ENCODE results near the gene MYL5. TPM values are rescaled to one million over a fixed set of nuclear protein-coding genes. Genes with fewer than 3 reads are reported as not detected.

The MYL5 gene
- total RNA-seq, 1 experiment from 2014 or later = 18.0 TPM

DNA sequence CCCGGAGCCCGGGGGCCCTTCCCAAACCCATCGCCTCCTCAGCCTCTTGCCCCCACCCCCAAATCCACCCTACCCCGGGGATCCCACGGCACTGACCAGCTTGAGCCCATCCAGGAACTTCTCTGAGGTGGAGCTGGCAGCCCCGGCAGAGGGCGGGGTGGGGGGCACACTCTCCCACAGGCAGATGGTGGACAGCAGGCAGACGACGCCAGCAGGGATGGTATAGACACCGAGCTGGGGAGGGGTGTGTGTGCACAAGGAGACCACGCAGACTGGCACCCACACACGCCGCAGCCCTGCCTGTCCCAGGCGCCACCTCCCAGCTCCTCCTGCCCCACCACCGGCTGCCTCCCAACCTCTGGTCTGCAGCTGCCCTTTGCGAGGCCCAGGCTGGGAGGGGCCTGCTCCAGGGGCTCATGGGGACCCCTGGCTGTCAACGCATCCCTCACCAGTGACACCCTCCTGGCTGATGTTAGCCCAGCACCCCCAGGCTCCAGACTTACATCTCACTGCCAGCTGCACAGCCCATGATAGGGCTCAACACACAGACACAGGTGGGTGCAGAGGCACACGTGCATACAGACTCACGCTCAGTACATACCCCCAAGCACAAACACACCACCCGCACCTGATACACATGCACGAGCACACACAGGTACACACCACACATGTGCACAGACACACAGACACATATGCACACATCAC lies 10.4 kb downstream of the MYL5 start:
- no CpG with 5 or more reads among the region's 21 CpGs for WGBS (ENCODE audit: extremely low coverage, insufficient read length, low lambda C conversion rate)
- H3K9me3 Mint-ChIP-seq = no peaks in the 10 kb centered on the region; a peak in 1 of 5 replicates
- H3K4ac ChIP-seq (ENCODE audit: low read depth, low read length) = no peak overlapping the region
- no peaks in the 10 kb centered on the region for H4K20me1 ChIP-seq (ENCODE audit: control insufficient read depth, insufficient read depth, insufficient read length)
- H3K27ac Mint-ChIP-seq = no peak overlapping the region; a peak in 1 of 7 replicates
- DNase-seq = peak; percentile 33
- no peaks in the 10 kb centered on the region for H3K27me3 ChIP-seq (ENCODE audit: insufficient read depth, low read length)
- H2AK5ac ChIP-seq (ENCODE audit: insufficient read length, low read length) = no peak overlapping the region
- H3K18ac ChIP-seq (ENCODE audit: insufficient read length, low read depth, low read length) = no peak overlapping the region
- H3K36me3 Mint-ChIP-seq (ENCODE audit: insufficient read depth in 1 of 3, low read depth in 3 of 3) = peaks cover 0 to 3% (median 0%) of the 10 kb centered on the region in 3 experiments; a peak in 2 of 7 replicates
- H3K4me3 Mint-ChIP-seq = no peak overlapping the region; a peak in 1 of 5 replicates
- no peak overlapping the region for H4K91ac ChIP-seq (ENCODE audit: insufficient read length, low read depth, low read length)
- no peaks in the 10 kb centered on the region for H3K79me1 ChIP-seq (ENCODE audit: insufficient read depth, low read depth, low read length, poor library complexity, severe bottlenecking)
- H3K23me2 ChIP-seq (ENCODE audit: insufficient read length, low read depth, low read length, poor library complexity, severe bottlenecking) = peaks cover 5% of the 10 kb centered on the region
- no peak overlapping the region for H2BK15ac ChIP-seq (ENCODE audit: low read depth, low read length)
- no peak overlapping the region for H2AFZ ChIP-seq (ENCODE audit: low read length)
- H2BK20ac ChIP-seq (ENCODE audit: low read depth, low read length, poor library complexity, severe bottlenecking) = no peak overlapping the region
- no peak overlapping the region for H4K8ac ChIP-seq (replicated peaks; ENCODE audit: insufficient read length, low read depth, low read length)
- TF ChIP-seq, protein P1, sequence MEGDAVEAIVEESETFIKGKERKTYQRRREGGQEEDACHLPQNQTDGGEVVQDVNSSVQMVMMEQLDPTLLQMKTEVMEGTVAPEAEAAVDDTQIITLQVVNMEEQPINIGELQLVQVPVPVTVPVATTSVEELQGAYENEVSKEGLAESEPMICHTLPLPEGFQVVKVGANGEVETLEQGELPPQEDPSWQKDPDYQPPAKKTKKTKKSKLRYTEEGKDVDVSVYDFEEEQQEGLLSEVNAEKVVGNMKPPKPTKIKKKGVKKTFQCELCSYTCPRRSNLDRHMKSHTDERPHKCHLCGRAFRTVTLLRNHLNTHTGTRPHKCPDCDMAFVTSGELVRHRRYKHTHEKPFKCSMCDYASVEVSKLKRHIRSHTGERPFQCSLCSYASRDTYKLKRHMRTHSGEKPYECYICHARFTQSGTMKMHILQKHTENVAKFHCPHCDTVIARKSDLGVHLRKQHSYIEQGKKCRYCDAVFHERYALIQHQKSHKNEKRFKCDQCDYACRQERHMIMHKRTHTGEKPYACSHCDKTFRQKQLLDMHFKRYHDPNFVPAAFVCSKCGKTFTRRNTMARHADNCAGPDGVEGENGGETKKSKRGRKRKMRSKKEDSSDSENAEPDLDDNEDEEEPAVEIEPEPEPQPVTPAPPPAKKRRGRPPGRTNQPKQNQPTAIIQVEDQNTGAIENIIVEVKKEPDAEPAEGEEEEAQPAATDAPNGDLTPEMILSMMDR (conservative IDR thresholded peaks at IDR 0.05) = no peak
- H3K79me2 ChIP-seq (ENCODE audit: insufficient read depth, low read length) = no peaks in the 10 kb centered on the region
- no peak overlapping the region for H2BK5ac ChIP-seq (ENCODE audit: insufficient read length, low read length)
- no peak overlapping the region for H3K27ac ChIP-seq (ENCODE audit: insufficient read length, low read depth, low read length)
- H3K27me3 Mint-ChIP-seq (ENCODE audit: low read depth) = peaks cover 8% of the 10 kb centered on the region
- H3K4me2 ChIP-seq (ENCODE audit: insufficient read depth, insufficient read length, low read length) = no peak overlapping the region
- H3K9me3 ChIP-seq (ENCODE audit: control insufficient read depth, low read depth, low read length) = no peaks in the 10 kb centered on the region
- no peak overlapping the region for H3K23ac ChIP-seq (ENCODE audit: insufficient read length, low read depth, low read length)
- H3T11ph ChIP-seq (ENCODE audit: low read length) = no peak overlapping the region
- H2BK120ac ChIP-seq (ENCODE audit: low read depth, low read length, poor library complexity, severe bottlenecking) = no peak overlapping the region
- H3K14ac ChIP-seq (ENCODE audit: insufficient read depth, low read length) = no peak overlapping the region
- peaks cover 6 to 29% of the 10 kb centered on the region in 2 experiments for H3K4me1 Mint-ChIP-seq
- peaks cover 5% of the 10 kb centered on the region; the same call in 1 of the 2 replicates for H3K4me1 ChIP-seq (ENCODE audit: insufficient read depth, low read length)
- no peak overlapping the region for H4K5ac ChIP-seq (ENCODE audit: insufficient read length, low read depth, low read length)
- no peak overlapping the region for H2BK12ac ChIP-seq (ENCODE audit: insufficient read length, low read depth, low read length)
- H3K9ac ChIP-seq (ENCODE audit: extremely low read depth, insufficient read length, low read length) = no peak overlapping the region
- H3K56ac ChIP-seq (ENCODE audit: insufficient read length, low read depth, low read length) = no peak overlapping the region

Measured in H9 (cell line).